SK-N-MC (cell line): ENCODE results near the gene VPS41.

Experiments used
- EZH2 ChIP-seq: fragments of 200-600 bp; sonication (generic); IDR thresholded peaks from one replicate; pipeline ENCODE4 v1.6.1; 2017; ENCODE audit warnings: antibody characterized with exemption
- POLR2AphosphoS5 ChIP-seq: IDR thresholded peaks from 2 replicates; pipeline ENCODE4 v1.6.1; 2012; ENCODE audit warnings: mild to moderate bottlenecking, low read depth, low read length, borderline replicate concordance

DNA sequence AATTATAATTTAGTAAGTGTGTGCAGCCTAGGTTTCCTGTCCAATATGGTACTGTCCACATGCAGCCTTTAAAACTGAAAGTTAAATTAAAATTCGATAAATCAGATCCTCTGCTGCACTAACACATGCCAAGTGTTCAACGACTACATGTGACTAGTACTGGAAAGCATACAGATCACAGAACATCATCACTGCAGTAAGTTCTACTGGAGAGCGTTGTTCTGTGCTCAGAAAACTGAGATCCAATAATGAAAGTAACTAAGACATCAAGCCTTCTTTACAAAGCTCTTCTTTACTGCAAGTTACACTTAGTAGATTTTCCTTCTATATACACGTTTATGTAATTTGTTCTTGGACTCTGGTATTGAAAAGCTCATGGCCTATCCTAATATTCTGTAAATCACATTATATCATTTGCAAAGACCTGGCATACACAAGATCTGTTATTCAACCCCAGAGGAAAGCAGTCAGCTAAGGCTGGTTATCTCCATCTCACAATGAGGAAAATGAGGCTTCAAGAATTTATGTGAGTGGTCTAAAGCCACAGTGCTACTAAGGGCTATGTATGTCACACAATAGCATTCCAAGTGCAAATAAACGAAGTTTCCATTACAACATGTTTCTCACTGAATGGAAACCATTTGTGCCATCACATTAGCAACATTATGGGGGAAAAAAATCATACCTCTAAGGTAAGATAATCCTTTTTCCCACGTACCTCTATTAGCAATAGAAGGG, 77.6 kb downstream of the VPS41 start:
- TF ChIP-seq EZH2: no peak
- no peak for TF ChIP-seq POLR2AphosphoS5
